ENCODE data around the gene FILIP1. TPM values are rescaled to one million over a fixed set of nuclear protein-coding genes. Genes with fewer than 3 reads are reported as not detected.

FILIP1 gene
- polyA plus RNA-seq (ENCODE audit: insufficient read length), result 57.6 TPM

- peak; percentile 86 for DNase-seq (ENCODE audit: low read depth)
These were observed at the start of gene FILIP1 for GRCh38 chr6:75493400-75494064. Gene FILIP1 (minus strand): TSS chr6:75493800. CDS start chr6:75414972, 78,828 bp downstream.

- no peak for DNase-seq (ENCODE audit: low read depth)
These were observed 49.7 kb upstream of the FILIP1 start for GRCh38 chr6:75543311-75543710.

GRCh38 chr6:75539136-75539535, 45.5 kb upstream of the FILIP1 start:
- no peak for DNase-seq (ENCODE audit: low read depth)

- no peak for DNase-seq (ENCODE audit: low read depth)
These were observed 38.9 kb upstream of the FILIP1 start for GRCh38 chr6:75532521-75532920.

- no peak for DNase-seq (ENCODE audit: low read depth)
These were observed 37.6 kb upstream of the FILIP1 start for GRCh38 chr6:75531174-75531573.

- no peak for DNase-seq (ENCODE audit: low read depth)
These were observed 37.1 kb upstream of the FILIP1 start for GRCh38 chr6:75530696-75531095.

GRCh38 chr6:75528423-75528822, 34.8 kb upstream of the FILIP1 start:
- no peak for DNase-seq (ENCODE audit: low read depth)

GRCh38 chr6:75526502-75527127, 33.0 kb upstream of the FILIP1 start:
- peak; percentile 52 for DNase-seq (ENCODE audit: low read depth)

GRCh38 chr6:75525682-75526081, 32.1 kb upstream of the FILIP1 start:
- DNase-seq (ENCODE audit: low read depth), result no peak

- DNase-seq (ENCODE audit: low read depth), result no peak
These were observed 30.8 kb upstream of the FILIP1 start for GRCh38 chr6:75524322-75524972.

GRCh38 chr6:75516757-75517156, 23.2 kb upstream of the FILIP1 start:
- DNase-seq (ENCODE audit: low read depth), result no peak

- DNase-seq (ENCODE audit: low read depth), result no peak
These were observed 19.0 kb upstream of the FILIP1 start for GRCh38 chr6:75512591-75512990.

- no peak for DNase-seq (ENCODE audit: low read depth)
These were observed 11.8 kb upstream of the FILIP1 start for GRCh38 chr6:75505424-75505823.

- no peak for DNase-seq (ENCODE audit: low read depth)
These were observed 11.0 kb upstream of the FILIP1 start for GRCh38 chr6:75504465-75505222.

- no peak for DNase-seq (ENCODE audit: low read depth)
These were observed 9.7 kb upstream of the FILIP1 start for GRCh38 chr6:75503291-75503690.

- DNase-seq (ENCODE audit: low read depth), result no peak
These were observed 9.3 kb upstream of the FILIP1 start for GRCh38 chr6:75502884-75503283.

GRCh38 chr6:75501756-75502155, 8.2 kb upstream of the FILIP1 start:
- DNase-seq (ENCODE audit: low read depth), result no peak

GRCh38 chr6:75499640-75500039, 6.0 kb upstream of the FILIP1 start:
- no peak for DNase-seq (ENCODE audit: low read depth)

- no peak for DNase-seq (ENCODE audit: low read depth)
These were observed 5.3 kb upstream of the FILIP1 start for GRCh38 chr6:75498862-75499261.

GRCh38 chr6:75497994-75498393, 4.4 kb upstream of the FILIP1 start:
- DNase-seq (ENCODE audit: low read depth), result no peak

- no peak for DNase-seq (ENCODE audit: low read depth)
These were observed 1.4 kb upstream of the FILIP1 start for GRCh38 chr6:75495011-75495410.

GRCh38 chr6:75494290-75494689, 690 bp upstream of the FILIP1 start:
- no peak for DNase-seq (ENCODE audit: low read depth)

Data from forelimb muscle (tissue), 1 donor.